Epithelial cell of proximal tubule (primary cell): Measurements from ENCODE around the gene PIEZO1. TPM values are rescaled to one million over a fixed set of nuclear protein-coding genes. Genes with fewer than 3 reads are reported as not detected.

ENCODE experiments used
- DNase-seq: peaks from one replicate; pipeline ENCODE4 v3.0.0-alpha.2; 2011; ENCODE audit warnings: low read depth
- H3K4me3 ChIP-seq: 2 replicates; pipeline ENCODE4 v1.5.1; 2011; ENCODE audit warnings: low read depth, mild to moderate bottlenecking, low read length
- CTCF ChIP-seq: conservative IDR thresholded peaks from 2 replicates; pipeline ENCODE4 v1.5.1; 2012; ENCODE audit warnings: low read depth, mild to moderate bottlenecking, low read length
- total RNA-seq: library from RNA; depleted of rRNA; stranded (reverse); fragments of >200 nt; gene quantifications from 2 replicates; pipeline ENCODE4 v1.2.3, GENCODE V29; 2015

Gene PIEZO1
- total RNA-seq, 1 donor from 2014 or later, result 246 TPM

- DNase-seq, result no peak
- no peak for TF ChIP-seq CTCF
- H3K4me3 ChIP-seq, result no peak overlapping the region
Observed at GRCh38 chr16:88753602-88754001, 31.4 kb downstream of the PIEZO1 start.

DNA sequence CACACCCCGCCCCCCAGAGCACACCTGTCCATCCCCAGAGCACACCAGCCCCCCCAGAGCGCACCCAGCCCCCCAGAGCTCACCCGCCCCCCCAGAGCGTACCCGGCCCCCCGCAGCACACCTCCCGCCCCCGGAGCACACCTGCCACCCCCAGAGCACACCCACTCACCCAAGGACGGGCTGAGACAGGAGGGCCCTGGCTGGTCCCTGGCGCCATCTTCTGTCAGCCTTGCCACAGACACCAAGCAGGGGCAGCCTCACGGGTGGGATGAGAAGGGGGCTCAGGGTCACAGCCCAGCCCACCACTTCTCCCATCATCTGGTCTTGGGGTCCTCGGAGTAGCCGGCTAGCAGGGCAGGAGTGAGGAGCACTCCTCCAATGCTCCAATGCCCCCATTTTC is 31.8 kb downstream of the PIEZO1 start:
- no peak for DNase-seq
- no peak for TF ChIP-seq CTCF
- H3K4me3 ChIP-seq, result no peak overlapping the region

DNA sequence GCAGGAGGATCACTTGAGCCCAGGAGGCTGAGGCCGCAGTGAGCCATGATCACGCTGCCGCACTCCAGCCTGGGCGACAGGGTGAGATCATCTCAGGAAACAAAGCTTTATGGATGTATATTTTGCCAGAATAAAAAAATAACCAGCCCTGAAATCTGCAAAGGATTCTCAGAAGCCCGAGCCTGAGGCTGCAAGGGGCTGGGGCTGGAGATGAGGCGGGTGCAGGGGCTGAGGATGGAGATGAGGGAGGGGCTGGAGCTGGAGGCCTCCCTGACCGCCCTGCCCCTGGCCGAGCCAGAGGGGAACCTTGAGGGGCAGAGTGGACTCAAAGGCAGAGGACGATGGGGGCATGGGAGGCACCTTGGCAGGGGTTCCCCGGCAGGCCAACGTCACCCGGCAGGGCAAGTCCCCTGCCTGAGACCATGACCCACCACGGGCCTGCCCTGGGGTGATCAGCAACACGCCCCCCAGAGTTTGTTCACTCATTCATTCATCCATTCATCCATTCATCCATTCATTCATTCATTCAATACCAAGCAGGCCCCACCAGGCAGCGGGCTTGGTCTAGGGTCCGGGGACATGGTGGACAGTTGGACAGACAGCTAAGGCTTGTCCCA is 32.5 kb downstream of the PIEZO1 start:
- TF ChIP-seq CTCF, result no peak
- no peak overlapping the region for H3K4me3 ChIP-seq
- no peak for DNase-seq

GRCh38 chr16:88750854-88751253 is 34.2 kb downstream of the PIEZO1 start:
- H3K4me3 ChIP-seq, result no peak overlapping the region
- DNase-seq, result no peak
- no peak for TF ChIP-seq CTCF

DNA sequence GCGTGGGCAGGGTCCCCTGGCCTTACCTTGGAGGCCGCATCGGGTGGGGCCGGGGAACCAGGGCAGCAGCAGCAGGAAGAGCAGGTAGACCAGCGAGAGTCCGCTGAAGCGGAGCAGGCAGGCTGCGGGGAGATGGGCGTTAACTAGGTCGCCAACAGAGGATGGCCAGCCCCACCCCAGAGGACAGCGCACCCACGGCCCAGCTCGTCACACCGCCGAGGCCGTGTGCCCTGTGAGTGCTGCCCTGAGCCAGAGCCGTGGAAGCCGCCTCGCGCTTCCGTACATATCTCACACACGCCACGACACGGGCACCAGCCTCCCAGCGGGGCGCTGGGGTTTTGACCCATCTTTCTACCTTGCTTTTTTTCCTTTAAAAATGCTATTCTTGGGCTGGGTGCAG is 35.7 kb downstream of the PIEZO1 start:
- no peak for TF ChIP-seq CTCF
- no peak overlapping the region for H3K4me3 ChIP-seq
- DNase-seq, result no peak

- no peak overlapping the region for H3K4me3 ChIP-seq
- DNase-seq, result no peak
- no peak for TF ChIP-seq CTCF
Observed at GRCh38 chr16:88748364-88748763, 36.7 kb downstream of the PIEZO1 start.

GRCh38 chr16:88747588-88748301 is 37.3 kb downstream of the PIEZO1 start:
- no peak overlapping the region for H3K4me3 ChIP-seq
- peak; percentile 42 for TF ChIP-seq CTCF
- no peak for DNase-seq
